ENCODE results near the gene EPAS1. TPM values are rescaled to one million over a fixed set of nuclear protein-coding genes. Genes with fewer than 3 reads are reported as not detected.
A peak's percentile ranks its signal among the peaks of the same experiment; 100 is the strongest.

The EPAS1 gene
- total RNA-seq, 1 experiment from 2014 or later = 55.9 TPM

DNA sequence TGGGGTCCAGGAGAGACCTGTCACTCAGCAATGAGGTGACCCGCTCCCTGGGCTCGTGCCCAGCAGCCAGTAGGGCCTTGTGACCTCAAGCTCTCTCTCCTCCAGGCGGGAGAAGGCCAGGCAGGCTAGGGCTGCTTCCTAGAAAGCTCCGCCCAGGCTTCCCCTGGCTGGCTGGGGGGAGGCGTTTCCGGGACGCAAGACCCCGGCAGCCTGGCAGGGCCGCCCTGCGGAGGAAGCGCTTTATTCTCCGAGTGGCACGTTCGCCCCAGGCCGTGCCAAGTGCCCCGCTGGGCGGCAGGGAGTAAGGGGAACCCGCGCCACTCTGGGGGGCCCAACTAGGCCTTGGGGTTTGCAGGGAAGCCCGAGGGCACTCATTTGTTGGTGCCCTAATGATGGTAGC is 21.2 kb upstream of the EPAS1 start:
- Histone ChIP-seq H3K27ac (ENCODE audit: low read depth, low read length) (no peak overlapping the region), H3K27me3 (ENCODE audit: insufficient read depth, low read length) (no peaks in the 10 kb centered on the region), H3K4me1 (ENCODE audit: control insufficient read depth in 1 of 2, insufficient read depth in 2 of 2, low read length in 2 of 2) (no peaks in the 10 kb centered on the region), H3K9ac (ENCODE audit: low read length) (no peak overlapping the region), H3K4me2 (ENCODE audit: low read length) (no peak overlapping the region), H3K9me3 (ENCODE audit: control insufficient read depth in 1 of 2, insufficient read depth in 1 of 2, low read depth in 1 of 2, low read length in 2 of 2) (no peaks in the 10 kb centered on the region), H2AFZ (ENCODE audit: low read depth, low read length, poor library complexity, severe bottlenecking) (no peak overlapping the region), H3K9me2 (ENCODE audit: insufficient read depth) (no peaks in the 10 kb centered on the region), H3K36me3 (ENCODE audit: control insufficient read depth in 1 of 2, insufficient read depth in 2 of 2, low read length in 2 of 2) (no peaks in the 10 kb centered on the region), H3K79me2 (ENCODE audit: insufficient read depth, low read length) (no peaks in the 10 kb centered on the region), H4K20me1 (ENCODE audit: insufficient read depth) (no peaks in the 10 kb centered on the region), H3K4me3 (replicated peaks in 1 of 2; ENCODE audit: low read depth in 1 of 2, low read length in 2 of 2) (no peak overlapping the region)
- ChIA-PET RAD21 (ENCODE audit: low non-redundant PET in 1 of 2, low total read pairs in 2 of 2, uncharacterized antibody in 2 of 2, unreplicated experiment in 2 of 2) (no interaction called here), POLR2A (no interaction called here), CTCF (no interaction called here)
- TF ChIP-seq ATF3 (IDR thresholded peaks at IDR 0.05) = no peak
- TF ChIP-seq JUND (IDR thresholded peaks at IDR 0.05) = no peak
- DNase-seq (ENCODE audit: low read depth, low spot score) (no peak), ATAC-seq (no peak)
- BruUV-seq (replicated peaks) = no TSS peak
- intact Hi-C loops (cut with micrococcal nuclease) = no loop called here

DNA sequence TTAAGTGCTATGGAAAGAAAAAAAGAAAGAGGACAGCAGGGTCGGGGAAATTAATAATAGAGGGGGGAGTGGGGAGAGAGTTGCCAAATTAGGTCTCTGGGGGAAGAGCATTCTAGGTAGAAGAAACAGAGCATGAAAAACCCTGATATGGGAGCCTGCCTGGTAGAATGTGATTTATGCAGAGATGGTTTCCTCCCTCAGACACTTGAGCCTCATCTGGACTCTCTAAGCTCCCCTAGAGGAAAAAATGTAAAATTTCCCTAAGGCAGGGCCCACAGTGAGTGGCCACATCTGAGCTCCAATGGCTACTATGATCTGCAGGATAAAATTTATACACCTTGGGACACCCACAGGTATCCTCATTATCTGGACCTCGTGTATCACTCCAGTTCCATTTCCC is 20.6 kb upstream of the EPAS1 start:
- no peak overlapping the region for H3K27ac ChIP-seq (ENCODE audit: low read depth, low read length)
- no peaks in the 10 kb centered on the region for H3K9me3 ChIP-seq (ENCODE audit: control insufficient read depth in 1 of 2, insufficient read depth in 1 of 2, low read depth in 1 of 2, low read length in 2 of 2)
- H3K36me3 ChIP-seq (ENCODE audit: control insufficient read depth in 1 of 2, insufficient read depth in 2 of 2, low read length in 2 of 2) = no peaks in the 10 kb centered on the region
- no peaks in the 10 kb centered on the region for H3K9me2 ChIP-seq (ENCODE audit: insufficient read depth)
- H4K20me1 ChIP-seq (ENCODE audit: insufficient read depth) = no peaks in the 10 kb centered on the region
- H3K4me2 ChIP-seq (ENCODE audit: low read length) = no peak overlapping the region
- CTCF ChIA-PET = interaction anchor here (0.9 to 1.4 kb wide), 2 partner anchors 25 to 214 kb away, joined by 3 to 6 read pairs; no protein-coding TSS in a partner anchor
- no peak for DNase-seq (ENCODE audit: low read depth, low spot score)
- ATAC-seq = peak; percentile 89
- intact Hi-C loops (cut with micrococcal nuclease) = no loop called here
- RAD21 ChIA-PET (ENCODE audit: low non-redundant PET in 1 of 2, low total read pairs in 2 of 2, uncharacterized antibody in 2 of 2, unreplicated experiment in 2 of 2) = interaction anchor here in 1 of 2 experiments (0.9 kb wide), 1 partner anchor 214 kb away, joined by 3 read pairs; no protein-coding TSS in a partner anchor
- no peak overlapping the region for H2AFZ ChIP-seq (ENCODE audit: low read depth, low read length, poor library complexity, severe bottlenecking)
- H3K9ac ChIP-seq (ENCODE audit: low read length) = no peak overlapping the region
- BruUV-seq (replicated peaks) = no TSS peak
- POLR2A ChIA-PET = no interaction called here
- H3K27me3 ChIP-seq (ENCODE audit: insufficient read depth, low read length) = no peaks in the 10 kb centered on the region
- no peaks in the 10 kb centered on the region for H3K79me2 ChIP-seq (ENCODE audit: insufficient read depth, low read length)
- TF ChIP-seq RAD21 (IDR thresholded peaks at IDR 0.05; ENCODE audit: low read depth) (peak; percentile 45; the same call in 1 of the 2 replicates), CBX3 (IDR thresholded peaks at IDR 0.05; ENCODE audit: low read depth) (no peak)
- TF ChIP-seq, protein P1, sequence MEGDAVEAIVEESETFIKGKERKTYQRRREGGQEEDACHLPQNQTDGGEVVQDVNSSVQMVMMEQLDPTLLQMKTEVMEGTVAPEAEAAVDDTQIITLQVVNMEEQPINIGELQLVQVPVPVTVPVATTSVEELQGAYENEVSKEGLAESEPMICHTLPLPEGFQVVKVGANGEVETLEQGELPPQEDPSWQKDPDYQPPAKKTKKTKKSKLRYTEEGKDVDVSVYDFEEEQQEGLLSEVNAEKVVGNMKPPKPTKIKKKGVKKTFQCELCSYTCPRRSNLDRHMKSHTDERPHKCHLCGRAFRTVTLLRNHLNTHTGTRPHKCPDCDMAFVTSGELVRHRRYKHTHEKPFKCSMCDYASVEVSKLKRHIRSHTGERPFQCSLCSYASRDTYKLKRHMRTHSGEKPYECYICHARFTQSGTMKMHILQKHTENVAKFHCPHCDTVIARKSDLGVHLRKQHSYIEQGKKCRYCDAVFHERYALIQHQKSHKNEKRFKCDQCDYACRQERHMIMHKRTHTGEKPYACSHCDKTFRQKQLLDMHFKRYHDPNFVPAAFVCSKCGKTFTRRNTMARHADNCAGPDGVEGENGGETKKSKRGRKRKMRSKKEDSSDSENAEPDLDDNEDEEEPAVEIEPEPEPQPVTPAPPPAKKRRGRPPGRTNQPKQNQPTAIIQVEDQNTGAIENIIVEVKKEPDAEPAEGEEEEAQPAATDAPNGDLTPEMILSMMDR (IDR thresholded peaks at IDR 0.05 in 2 of 3, conservative IDR thresholded peaks at IDR 0.05 in 1 of 3; ENCODE audit: borderline replicate concordance in 1 of 3, insufficient read depth in 1 of 3, low read depth in 2 of 3, low read length in 2 of 3) = peak; percentile 21 to 42 (median 32); a peak in 5 of 6 replicates
- no peak overlapping the region for H3K4me3 ChIP-seq (replicated peaks in 1 of 2; ENCODE audit: low read depth in 1 of 2, low read length in 2 of 2)
- no peaks in the 10 kb centered on the region for H3K4me1 ChIP-seq (ENCODE audit: control insufficient read depth in 1 of 2, insufficient read depth in 2 of 2, low read length in 2 of 2)

Data from HCT116 (cell line).